Activated CD8-positive, alpha-beta memory T cell treated with anti-CD3 and anti-CD28 coated beads for 4 hours (primary cell): Measurements from ENCODE around the gene GAGE13.
"Not testable (repeated sequence)": the region's sequence is repeated elsewhere in the genome, so short reads cannot be mapped to it uniquely, and the experiment has no call there.

ENCODE experiments used
- DNase-seq, 2 donors: peaks; one replicate each; pipeline ENCODE4 v3.0.0-alpha.2; 2020; ENCODE audit warnings: low read depth in 2 of 2

The GAGE13 gene, protein sequence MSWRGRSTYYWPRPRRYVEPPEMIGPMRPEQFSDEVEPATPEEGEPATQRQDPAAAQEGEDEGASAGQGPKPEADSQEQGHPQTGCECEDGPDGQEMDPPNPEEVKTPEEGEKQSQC

DNA sequence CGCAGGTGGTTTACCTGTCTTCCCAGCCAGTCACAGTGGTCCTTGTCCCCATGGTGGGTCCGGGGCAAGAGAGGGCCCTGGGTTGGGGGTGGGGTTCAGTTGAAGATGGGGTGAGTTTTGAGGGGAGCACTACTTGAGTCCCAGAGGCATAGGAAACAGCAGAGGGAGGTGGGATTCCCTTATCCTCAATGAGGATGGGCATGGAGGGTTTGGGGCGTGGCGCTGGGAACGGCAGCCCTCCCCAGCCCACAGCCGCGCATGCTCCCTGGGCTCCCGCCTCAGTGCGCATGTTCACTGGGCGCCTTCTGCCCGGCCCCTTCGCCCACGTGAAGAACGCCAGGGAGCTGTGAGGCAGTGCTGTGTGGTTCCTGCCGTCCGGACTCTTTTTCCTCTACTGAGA lies at the start of gene GAGE13:
Gene GAGE13 (plus strand): TSS at position 301 of the 400 bp plus-strand sequence. CDS start 1,156 bp downstream, outside the sequence.
- DNase-seq: not testable (repeated sequence)

DNA sequence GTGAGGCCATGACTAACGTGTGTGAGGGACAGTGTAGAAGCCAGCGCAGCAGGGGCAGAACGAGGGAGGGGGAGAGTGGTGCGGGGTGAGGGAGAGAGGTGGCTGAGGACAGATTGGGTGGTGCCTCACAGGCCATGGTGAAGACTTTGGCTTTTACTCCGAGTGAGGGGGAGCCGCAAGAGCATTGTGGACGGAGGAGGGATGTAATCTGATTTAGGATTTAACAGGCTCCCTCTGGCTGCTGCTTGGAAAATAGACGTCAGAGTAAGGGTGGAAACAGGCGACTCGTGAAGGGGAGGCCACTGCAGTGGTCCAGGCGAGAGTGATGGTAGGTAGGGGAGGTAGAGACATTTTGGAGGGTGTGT lies 48.8 kb upstream of the GAGE13 start:
- no peak for DNase-seq

DNA sequence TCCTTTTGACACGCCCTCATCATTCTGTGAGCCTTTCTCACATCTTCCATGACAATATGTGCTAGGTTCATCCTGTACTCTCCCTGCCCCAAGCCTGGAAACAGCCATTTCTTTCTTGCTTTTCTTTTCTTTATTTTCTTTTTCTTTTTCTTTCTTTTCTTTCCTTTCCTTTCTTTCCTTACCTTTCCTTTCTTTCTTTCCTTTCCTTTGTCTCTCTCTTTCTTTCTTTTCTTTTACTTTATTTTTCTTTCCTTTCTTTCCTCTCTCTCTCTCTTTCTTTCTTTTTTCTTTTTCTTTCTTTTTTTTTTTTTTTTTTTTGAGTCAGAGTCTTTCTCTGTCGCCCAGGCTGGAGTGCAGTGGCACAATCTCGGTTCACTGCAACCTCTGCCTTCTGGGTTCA lies 47.2 kb upstream of the GAGE13 start:
- no peak for DNase-seq

- no peak for DNase-seq
Observed at GRCh38 chrX:49286136-49286535, 45.2 kb upstream of the GAGE13 start.

DNA sequence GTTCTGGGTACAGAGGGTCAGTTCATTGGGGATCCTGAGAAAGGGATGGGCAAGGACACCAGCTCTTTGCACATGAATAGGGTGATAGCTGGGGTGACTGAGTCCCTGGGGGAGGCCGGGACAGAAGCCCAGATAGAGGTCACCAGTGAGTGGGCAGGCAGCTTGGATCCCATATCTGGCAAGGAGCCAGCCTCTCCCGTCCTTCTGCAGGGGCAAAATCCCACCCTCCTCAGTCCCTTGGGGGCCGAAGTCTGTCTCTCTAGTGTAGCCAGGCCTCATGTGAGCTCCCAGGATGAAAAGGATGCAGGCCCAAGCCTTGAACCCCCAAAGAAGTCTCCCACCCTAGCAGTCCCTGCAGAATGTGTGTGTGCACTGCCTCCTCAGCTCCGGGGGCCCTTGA lies 44.8 kb upstream of the GAGE13 start:
- DNase-seq: no peak

DNA sequence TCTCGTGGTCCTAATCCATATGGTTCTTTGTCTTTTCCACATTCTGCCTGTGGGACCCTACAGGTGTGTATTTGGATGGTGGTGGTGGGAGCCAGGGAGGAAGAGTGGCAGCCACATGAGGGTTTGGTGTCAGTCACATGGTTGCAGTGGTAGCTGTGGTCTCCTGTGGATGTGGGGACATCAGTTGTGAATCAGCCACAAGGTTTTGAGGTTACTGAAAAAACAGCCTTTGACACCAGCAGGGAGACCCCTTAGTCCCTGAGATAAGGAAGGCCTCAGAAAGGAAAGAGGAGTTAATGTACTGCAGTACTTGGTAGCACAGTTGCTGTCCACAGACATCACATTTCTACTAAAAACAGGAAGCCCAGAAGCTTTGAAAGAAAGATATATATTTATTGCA lies 43.7 kb upstream of the GAGE13 start:
- DNase-seq: no peak

- DNase-seq: no peak
Observed at GRCh38 chrX:49290215-49290614, 41.2 kb upstream of the GAGE13 start.

GRCh38 chrX:49291615-49292337 lies 39.6 kb upstream of the GAGE13 start:
- no peak for DNase-seq

DNA sequence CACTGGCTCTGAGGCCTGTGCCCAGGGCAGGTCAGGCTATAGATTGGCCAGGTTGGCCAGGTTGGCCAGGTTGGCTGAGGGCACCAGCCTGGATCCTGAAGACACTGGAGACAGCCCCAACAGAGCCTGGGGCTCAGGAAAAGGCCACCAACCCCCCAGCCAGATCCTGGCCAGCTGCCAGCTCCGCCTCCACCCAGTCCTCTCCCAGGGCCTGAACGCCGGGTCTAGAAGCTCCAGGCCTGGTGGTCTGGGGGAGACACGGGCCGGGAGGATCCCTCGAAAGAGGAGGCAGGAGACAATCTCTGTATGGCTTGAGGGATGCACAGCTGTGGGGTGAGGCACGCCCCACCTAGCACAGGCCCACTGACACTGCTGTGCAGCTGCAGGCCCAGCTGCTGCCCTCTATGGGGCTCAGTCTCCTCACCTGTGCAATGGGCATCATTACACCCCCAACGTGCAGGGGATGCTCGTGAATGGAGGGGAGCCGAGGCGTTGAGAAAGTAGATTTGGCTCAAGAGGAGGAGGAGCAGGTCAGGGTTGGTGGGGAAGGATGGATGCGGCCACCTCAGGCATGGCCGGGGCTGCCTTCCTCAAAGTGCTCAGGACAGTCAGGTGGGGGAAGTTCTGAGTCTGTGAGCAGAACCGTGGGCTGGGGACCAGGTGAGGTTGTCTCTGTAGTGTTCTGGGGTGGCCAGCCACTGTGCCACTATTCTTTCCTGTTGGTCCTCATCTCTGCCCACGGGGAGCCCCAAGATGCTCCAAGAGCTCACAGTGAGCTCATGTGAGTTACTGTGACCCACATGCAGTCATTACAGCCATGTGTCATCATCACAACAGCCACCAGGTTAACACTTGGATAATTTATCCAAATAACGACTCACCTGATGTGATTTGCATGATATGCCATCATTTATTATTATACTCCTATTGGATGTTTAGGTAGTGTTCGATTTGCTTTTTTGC lies 38.7 kb upstream of the GAGE13 start:
- DNase-seq: no peak

- not testable (repeated sequence) for DNase-seq
Observed at GRCh38 chrX:49299293-49299692, 32.1 kb upstream of the GAGE13 start.

DNA sequence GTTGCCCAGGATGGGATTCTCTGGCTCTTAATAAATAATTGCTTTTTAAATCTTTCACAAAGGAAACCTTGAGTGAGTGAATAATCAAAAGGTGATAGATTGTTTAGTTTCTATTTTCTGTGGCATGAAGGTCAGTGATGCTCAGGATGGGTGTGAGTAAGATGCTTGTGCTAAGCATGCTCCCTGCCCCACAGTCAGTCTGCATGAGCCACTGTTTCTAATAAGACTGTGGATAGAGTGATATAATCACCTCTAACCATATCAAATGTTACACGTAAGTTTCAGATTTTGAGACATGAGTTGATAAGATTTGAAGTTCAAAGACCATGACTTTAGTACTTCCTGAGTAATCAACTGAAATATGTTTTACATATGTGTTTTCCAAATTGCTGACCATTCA lies 30.7 kb upstream of the GAGE13 start:
- no peak for DNase-seq

DNA sequence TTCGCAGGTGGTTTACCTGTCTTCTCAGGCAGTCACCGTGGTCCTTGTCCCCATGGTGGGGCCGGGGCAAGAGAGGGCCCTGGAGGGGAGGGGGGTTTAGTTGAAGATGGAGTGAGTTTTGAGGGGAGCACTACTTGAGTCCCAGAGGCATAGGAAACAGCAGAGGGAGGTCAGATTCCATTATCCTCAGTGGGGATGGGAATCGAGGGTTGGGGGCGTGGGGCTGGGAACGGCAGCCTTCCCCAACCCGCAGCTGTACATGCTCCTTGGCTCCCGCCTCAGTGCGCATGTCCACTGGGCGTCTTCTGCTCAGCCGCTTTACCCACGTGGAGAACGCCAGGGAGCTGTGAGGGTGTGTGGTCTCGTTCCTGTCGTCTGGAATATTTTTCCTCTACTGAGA lies 28.0 kb upstream of the GAGE13 start, which contains the start of gene GAGE10:
Gene GAGE10 (plus strand): TSS at position 301 of the 400 bp plus-strand sequence. CDS start 1,214 bp downstream, outside the sequence.
- DNase-seq: no peak

- not testable (repeated sequence) for DNase-seq
Observed at GRCh38 chrX:49307775-49308174, 23.6 kb upstream of the GAGE13 start.

DNA sequence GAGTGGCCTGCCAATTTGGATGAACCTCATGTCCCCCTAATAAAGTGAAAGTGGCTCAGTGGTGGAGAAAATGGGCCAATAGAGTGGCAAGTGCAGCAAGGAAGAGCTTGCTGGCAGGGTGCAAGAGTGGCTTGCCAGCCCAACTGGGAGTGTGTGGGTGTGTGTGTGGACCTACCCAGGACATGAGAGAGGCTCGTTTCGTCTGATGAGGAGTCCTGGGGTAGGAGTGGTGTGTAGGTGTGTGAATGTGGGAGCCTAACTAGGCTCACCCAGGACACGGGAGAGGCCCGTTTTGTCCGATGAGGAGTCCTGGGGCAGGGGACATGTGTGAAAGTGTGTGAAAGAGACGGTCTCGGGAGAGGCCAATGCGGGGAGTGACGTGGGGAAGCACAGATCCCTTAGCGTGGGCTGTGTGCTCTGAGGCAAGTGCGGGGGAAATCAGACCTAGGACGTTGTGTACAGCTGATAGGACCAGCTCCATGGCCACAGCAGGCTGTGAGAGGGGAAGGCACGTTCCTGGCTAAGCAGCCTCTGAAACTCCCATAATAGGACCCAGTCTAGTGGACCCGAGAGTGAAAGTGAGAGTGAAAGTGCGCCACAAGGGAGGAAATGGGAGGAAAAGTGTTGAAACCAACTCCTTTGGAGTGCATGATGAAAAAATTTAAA lies 22.6 kb upstream of the GAGE13 start:
- peak in 1 of 2 donors; percentile 9 for DNase-seq

DNA sequence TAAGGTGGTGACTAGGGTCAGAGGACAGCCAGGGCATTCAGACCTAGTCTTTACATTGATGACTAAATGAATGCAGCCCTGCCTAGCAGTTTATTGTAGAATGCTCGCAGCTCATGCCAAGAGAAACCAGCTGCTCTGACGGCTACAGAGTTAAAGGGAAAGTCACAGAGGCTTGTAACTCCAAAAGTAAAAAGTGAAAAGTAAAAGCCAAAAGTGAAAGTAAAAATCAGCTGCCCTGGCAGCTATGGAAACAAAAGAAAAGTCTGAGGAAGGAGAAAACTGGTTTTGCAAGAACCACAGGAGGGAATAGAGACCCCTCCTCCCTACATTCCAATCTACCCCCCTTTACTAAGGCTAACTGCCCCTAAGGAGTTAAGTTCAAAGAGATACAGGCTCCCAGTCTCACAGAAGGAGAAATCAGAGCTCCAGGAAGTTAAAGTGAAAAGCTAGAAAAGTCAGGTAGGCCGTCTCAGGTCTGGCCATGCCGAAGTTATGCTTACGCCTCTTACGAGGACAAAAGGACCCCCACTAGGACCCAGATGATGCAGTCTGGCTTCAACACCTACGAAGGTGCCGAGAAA lies 21.9 kb upstream of the GAGE13 start:
- no peak for DNase-seq

DNA sequence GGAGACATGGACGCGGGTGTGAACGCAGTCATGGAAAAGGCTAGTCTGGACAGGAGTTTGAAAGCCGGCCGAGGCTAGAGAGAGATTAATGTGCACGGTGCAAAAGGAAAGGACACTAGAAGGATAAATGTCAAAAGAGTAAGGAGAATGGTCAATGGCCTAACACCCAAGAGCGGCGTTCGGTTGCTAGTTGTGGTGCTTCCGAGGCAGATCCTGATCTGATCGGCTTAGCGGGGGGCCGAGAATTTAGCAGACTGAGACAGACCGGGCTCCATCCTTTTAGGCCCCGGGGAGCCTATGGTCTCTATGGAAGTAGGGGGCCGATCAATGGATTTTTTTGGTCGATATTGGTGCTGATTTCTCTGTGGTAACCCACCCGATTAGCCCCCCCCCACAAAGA lies 21.0 kb upstream of the GAGE13 start:
- DNase-seq: no peak

DNA sequence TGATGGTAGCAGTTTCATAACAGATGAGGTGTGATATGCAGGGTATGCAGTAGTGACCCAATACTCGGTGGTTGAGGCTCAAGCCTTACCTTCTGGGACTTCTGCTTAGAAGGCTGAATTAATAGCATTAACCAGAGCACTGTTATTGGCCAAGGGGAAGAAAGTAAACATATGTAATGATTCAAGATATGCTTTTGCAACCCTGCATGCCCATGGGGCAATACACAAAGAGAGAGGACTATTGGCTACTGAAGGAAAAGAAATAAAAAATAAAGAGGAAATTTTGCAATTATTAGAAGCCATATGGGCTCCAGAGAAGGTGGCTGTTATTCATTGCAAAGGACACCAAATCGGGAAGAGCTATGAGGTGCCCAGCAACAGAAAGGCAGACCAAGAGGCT lies 19.2 kb upstream of the GAGE13 start:
- DNase-seq: no peak

GRCh38 chrX:49316085-49316484 lies 15.3 kb upstream of the GAGE13 start:
- DNase-seq: no peak

DNA sequence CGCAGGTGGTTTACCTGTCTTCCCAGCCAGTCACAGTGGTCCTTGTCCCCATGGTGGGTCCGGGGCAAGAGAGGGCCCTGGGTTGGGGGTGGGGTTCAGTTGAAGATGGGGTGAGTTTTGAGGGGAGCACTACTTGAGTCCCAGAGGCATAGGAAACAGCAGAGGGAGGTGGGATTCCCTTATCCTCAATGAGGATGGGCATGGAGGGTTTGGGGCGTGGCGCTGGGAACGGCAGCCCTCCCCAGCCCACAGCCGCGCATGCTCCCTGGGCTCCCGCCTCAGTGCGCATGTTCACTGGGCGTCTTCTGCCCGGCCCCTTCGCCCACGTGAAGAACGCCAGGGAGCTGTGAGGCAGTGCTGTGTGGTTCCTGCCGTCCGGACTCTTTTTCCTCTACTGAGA lies 9.6 kb upstream of the GAGE13 start, which contains the start of gene GAGE12J:
Gene GAGE12J (plus strand): TSS at position 301 of the 400 bp plus-strand sequence. CDS start 1,157 bp downstream, outside the sequence.
- not testable (repeated sequence) for DNase-seq

DNA sequence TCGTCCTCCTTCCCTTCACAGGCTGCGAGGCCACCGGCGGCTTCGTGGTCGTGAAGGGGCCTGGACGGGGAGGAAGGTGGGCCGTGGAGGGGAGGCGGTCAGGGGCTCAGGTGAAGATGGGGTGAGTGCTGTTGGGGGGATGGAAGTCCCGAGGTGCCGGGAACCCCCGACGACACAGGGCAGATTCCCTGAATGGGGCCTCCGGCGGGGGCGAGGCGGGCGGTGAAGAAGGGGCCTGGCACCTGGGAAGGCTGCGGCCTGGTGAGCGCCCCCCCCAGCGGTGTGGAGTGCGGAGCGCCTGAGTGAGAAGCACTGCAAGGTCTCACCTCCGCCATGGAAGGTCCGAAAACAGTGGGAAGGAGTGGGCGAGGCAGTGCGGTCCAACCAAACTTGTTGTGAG lies 9.1 kb upstream of the GAGE13 start:
- DNase-seq: not testable (repeated sequence)

DNA sequence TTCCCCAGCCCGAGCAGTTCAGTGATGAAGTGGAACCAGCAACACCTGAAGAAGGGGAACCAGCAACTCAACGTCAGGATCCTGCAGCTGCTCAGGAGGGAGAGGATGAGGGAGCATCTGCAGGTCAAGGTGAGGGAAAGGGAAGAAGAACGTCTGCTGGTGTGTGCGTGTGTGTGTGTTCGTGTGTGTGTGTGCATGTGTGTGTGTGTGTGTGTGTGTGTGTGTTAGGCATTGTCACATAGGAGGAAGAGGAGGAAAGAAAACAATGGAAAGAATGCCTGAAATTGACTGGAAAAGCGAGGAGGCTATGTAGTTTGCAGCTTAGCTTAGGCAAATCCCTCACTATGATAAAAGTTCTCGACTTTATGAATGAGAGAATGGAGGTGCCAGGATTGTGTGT lies 7.6 kb upstream of the GAGE13 start:
- DNase-seq: not testable (repeated sequence)
